Measurements from ENCODE around the gene CALML6.
"Not testable (repeated sequence)": the region's sequence is repeated elsewhere in the genome, so short reads cannot be mapped to it uniquely, and the experiment has no call there.

CALML6 gene

DNA sequence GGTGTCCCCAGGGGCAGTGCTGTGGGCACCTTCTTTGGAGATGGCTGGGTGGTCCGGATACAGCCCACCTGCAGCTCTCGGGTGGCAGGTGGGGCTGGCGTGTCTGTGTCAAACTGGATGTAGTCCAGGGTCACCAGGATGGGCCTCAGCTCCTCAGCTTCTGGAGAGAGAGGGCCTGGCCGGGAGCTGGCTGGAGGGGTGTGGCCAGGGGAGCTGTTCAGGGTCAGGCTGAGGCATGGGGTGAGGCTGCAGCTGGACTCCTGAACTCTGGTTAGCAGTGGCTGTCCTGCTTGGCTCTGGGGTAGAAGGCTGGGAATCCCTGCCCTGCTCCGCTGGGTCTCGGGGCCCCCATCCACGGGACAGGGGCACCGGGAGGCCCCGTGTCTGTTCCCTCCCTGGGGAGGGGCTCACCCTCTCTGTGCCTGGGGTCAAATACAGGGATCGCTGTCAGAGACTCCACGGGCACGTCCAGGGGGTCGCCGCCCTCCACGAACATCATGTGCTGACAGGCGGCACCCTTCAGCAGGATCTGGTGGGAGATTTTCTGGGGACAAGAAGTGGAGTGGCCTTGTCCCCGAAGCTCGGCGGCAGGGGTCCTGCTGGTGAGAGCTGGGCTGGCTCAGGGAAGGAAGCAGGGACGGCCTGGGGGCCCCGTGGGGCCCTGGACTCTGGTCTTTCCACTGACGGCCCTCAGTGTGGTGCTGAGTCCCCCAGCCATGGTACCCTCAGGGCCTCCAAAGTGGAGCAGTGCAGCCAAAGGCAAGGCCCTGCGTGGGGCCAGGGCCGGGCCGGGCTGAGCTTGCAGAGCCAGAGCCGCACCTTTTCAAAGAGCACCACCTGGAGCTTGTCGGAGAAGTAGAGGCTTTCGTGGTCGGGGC lies 8.1 kb downstream of the CALML6 start:
- Mint-ChIP-seq H3K4me3 (no peak overlapping the region), H3K36me3 (ENCODE audit: low read depth) (no peaks in the 10 kb centered on the region), H3K27me3 (no peaks in the 10 kb centered on the region), H3K9me3 (no peaks in the 10 kb centered on the region), H3K4me1 (ENCODE audit: low read depth) (peaks cover 5% of the 10 kb centered on the region), H3K27ac (no peak overlapping the region)
- DNase-seq, result no peak

DNA sequence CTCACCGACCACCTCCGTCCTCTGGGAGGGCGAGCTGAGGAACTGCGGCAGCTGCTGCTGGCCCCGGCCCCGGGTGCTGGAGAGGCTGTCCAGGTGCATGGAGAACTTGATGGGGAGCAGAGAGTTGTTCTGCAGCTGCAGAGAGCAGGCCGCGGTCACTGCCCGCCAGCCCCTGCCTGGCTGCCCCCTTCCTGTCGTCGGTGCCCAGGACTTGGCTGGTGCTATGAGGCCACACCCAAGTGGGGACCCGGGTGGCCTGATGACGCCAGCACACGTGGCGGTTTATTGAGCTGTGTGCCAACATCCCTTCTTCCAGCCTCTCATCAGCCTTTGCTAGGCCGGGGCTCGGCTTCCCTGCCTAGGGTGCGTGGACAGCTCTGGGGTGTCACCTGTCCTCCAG lies 9.3 kb downstream of the CALML6 start:
- Mint-ChIP-seq H3K4me1 (ENCODE audit: low read depth) (peaks cover 2% of the 10 kb centered on the region), H3K27me3 (no peaks in the 10 kb centered on the region), H3K27ac (no peak overlapping the region), H3K36me3 (ENCODE audit: low read depth) (no peaks in the 10 kb centered on the region), H3K9me3 (no peaks in the 10 kb centered on the region), H3K4me3 (no peak overlapping the region)
- DNase-seq, result no peak

DNA sequence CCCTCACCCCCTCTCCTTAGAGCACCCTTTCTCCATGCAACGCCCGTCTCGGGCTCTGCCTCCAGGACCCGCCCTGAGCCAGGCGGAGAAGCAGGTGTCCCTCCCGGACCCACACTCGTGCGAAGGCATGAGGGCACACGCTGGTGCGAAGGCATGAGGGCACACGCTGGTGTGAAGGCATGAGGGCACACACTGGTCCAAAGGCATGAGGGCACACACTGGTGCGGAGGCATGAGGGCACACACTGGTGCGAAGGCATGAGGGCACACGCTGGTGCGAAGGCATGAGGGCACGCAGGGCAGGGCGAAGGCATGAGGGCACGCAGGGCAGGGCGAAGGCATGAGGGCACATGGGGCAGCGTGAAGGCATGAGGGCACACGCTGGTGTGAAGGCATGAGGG lies 9.8 kb downstream of the CALML6 start:
- Mint-ChIP-seq H3K36me3 (ENCODE audit: low read depth) (no peaks in the 10 kb centered on the region), H3K4me1 (ENCODE audit: low read depth) (no peaks in the 10 kb centered on the region), H3K27me3 (no peaks in the 10 kb centered on the region), H3K9me3 (no peaks in the 10 kb centered on the region), H3K27ac (no peak overlapping the region), H3K4me3 (no peak overlapping the region)
- DNase-seq, result no peak

DNA sequence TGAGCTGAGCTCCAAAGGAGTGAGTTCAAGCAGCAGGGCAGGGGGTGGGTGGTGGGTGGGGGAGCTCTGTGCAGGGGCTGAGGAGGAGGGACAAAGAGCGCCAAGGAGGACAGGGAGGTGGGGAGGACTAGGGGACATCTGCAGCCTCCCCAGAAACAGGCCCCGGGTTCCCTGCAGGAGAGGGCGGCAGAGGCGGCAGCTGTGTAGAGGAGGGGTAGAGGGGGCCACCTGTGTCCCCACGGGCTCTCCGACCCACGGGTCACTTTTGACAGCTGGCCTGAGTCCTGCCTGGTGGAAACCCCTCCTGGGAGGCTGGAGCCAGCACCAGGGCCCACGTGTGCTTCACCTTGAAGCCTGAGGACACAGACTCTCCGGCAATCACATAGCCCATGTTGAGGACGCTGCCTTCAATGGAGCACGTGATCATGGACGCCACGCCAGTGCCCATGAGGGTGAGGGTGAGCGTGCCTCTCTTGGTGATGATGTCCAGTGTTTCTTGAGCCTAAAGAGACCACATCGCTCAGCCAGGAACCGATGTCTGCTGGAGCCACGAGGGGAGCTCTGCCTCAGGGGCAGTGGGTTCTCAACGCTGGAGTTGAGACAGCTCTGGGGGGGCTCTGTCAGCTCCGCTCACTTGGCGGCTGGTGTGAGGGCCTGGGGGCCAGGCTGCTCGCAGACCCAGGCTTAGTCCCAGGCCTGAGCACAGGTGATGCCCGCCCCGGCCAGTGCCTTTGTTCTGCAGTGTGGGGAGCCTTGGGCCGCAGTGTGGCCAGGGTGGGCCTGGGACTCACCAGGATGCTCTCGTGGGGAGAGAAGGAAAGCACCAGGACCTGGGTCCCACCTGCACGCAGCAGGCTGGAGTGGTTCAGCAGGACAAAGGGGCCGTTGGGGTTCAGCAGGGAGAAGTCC lies 10.6 kb downstream of the CALML6 start:
- no peaks in the 10 kb centered on the region for H3K36me3 Mint-ChIP-seq (ENCODE audit: low read depth)
- no peak for DNase-seq
- H3K27me3 Mint-ChIP-seq, result no peaks in the 10 kb centered on the region
- no peaks in the 10 kb centered on the region for H3K4me1 Mint-ChIP-seq (ENCODE audit: low read depth)
- H3K27ac Mint-ChIP-seq, result no peak overlapping the region
- H3K9me3 Mint-ChIP-seq, result no peaks in the 10 kb centered on the region
- no peak overlapping the region for H3K4me3 Mint-ChIP-seq

DNA sequence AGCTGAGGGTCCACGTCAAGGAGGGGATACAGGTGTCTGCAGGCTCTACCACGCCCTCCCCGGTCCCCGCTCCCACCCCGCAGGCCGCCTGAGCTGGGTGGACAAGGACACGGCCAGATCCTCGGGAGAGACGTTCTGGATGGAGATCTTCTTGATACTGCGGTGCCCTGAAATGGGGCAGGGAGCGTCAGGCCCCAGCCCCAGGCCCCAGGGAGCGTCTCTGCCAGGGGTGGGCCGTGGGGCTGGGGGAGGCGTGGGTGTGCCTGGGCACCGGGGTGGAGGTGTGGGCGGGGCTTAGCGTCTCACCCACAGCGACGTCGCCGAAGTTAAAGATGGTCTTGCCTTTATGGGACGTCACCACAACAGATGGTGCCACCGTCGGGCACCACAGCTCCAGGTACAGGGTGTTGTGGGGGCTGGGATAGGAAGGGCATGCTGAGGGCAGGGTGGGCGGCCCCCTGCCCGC lies 11.3 kb downstream of the CALML6 start:
- Mint-ChIP-seq H3K27ac (no peak overlapping the region), H3K9me3 (no peaks in the 10 kb centered on the region), H3K4me1 (ENCODE audit: low read depth) (no peaks in the 10 kb centered on the region), H3K4me3 (no peak overlapping the region), H3K27me3 (no peaks in the 10 kb centered on the region), H3K36me3 (ENCODE audit: low read depth) (no peaks in the 10 kb centered on the region)
- DNase-seq, result no peak

DNA sequence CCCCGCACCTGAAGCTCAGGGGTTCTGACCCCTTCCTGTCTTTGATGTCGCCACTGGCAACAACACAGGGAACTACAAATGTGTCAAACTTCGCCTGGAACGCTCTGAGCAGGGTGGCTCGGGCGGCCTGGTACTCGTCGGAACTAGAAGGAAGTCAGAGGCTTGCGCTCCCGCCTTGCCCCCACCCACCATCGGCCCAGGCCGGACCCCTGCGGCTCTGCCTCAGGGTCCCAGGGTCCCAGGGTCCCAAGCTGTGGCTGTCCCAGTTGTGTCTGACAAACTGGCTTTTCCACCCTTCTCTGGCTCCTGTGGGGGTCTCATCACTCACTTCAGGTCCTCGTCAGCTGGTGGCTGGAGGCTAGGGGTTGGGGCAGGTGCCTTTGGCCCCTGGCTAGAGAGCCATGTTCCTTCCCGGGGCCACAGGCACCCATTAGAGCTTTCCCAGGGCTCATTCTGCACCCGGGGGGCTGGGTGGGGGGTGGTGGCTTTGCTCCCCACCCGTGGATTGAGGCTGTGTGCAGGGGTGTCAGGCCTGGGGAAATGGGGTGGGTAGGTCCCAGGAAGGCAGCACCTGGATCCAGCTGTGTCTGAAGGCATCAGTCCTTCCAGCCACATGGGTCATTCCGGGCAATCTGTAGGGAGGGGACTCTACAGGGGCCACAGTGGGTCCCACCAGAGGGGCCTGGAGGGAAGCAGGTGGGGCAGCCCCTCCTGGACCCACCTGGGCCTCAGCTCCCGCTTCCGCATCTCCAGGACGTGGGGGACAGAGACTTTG lies 12.0 kb downstream of the CALML6 start:
- no peak overlapping the region for H3K27ac Mint-ChIP-seq
- no peaks in the 10 kb centered on the region for H3K4me1 Mint-ChIP-seq (ENCODE audit: low read depth)
- DNase-seq, result no peak
- H3K27me3 Mint-ChIP-seq, result no peaks in the 10 kb centered on the region
- no peak overlapping the region for H3K4me3 Mint-ChIP-seq
- no peaks in the 10 kb centered on the region for H3K9me3 Mint-ChIP-seq
- no peaks in the 10 kb centered on the region for H3K36me3 Mint-ChIP-seq (ENCODE audit: low read depth)

DNA sequence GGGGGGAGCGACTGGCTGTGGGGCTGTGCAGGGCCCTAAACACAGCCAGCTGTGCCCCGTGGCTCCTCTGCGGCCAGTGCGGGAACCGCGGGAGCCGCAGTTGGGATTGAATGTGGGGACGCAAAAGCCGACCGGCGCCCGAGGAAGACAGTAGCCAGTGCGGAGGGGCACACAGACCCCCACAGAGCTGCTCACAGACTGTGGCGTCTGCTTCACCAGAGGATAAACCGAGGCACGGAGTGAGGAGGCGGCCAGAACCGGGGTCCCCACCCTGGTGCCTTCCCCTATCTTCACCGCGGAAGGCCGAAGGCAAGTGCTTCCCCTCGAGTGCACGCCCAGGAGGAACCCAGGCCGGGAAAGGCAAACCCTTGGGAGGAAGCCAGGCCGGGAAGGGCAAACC lies 12.7 kb downstream of the CALML6 start:
- no peak for DNase-seq
- Mint-ChIP-seq H3K27ac (no peak overlapping the region), H3K4me1 (ENCODE audit: low read depth) (no peaks in the 10 kb centered on the region), H3K36me3 (ENCODE audit: low read depth) (no peaks in the 10 kb centered on the region), H3K9me3 (no peaks in the 10 kb centered on the region), H3K4me3 (no peak overlapping the region), H3K27me3 (no peaks in the 10 kb centered on the region)

DNA sequence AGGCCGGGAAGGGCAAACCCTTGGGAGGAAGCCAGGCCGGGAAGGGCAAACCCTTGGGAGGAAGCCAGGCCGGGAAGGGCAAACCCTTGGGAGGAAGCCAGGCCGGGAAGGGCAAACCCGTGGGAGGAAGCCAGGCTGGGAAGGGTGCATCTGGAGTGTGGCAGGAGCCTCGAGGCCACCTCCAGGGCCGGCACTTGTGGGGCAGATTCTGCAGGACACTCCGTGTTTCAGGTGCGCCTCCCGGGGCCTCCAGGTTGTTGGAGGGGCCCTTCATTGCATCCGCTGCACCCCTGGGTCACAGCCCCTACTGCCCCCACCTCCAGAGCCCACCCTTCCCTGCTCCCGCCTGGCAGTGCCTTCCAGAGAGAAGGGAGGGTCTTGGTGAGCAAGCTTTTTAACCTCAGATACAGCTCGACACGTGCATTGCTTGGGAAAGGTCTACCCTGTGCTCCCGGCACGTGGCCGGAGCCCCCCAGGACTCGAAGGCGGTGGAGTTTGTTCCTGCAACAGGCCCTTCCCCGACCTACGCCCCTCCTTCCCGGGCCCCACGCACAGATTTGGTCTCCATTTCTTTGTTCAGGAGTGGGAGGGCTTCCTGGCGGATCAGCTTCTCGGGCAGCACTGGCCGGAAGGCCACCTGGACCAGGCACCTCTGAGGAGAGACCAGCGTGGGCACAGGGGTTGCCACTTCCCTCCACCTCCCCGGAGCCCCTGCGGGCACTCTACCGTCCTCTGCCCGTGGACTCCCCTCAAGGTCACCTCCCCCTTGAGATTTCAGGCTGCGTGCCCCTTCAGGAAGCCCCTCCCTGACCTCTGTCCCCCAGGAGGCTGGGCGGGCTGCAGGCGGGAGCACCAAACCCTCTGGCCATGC lies 13.4 kb downstream of the CALML6 start:
- no peaks in the 10 kb centered on the region for H3K9me3 Mint-ChIP-seq
- no peak for DNase-seq
- H3K4me1 Mint-ChIP-seq (ENCODE audit: low read depth), result no peaks in the 10 kb centered on the region
- H3K27ac Mint-ChIP-seq, result no peak overlapping the region
- no peak overlapping the region for H3K4me3 Mint-ChIP-seq
- no peaks in the 10 kb centered on the region for H3K27me3 Mint-ChIP-seq
- no peaks in the 10 kb centered on the region for H3K36me3 Mint-ChIP-seq (ENCODE audit: low read depth)

DNA sequence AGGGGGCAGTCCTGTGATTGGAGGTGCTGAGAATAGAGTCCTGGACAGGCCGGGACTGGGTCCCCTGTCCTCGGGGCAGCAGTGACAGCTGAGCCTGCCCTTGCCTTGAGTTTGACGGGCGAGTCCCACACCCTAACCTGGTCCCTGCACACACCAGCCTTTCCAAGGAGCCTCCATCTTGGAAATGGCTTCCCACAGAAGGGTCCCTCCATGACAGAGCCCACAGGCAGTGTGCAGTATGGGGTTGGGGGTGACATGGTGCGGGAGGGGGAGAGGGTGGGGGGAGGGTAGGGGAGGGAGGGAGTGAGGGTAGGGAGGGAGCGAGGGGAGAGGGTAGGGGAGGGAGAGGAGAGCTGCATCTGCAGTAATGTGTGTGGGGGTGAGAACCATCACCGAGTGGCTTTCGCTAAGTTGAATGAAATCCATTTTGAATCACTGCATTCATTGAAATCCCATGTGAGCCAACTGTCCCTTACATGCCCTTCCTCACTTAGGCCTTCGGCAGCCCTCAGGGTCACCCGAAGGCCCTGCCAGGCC lies 14.1 kb downstream of the CALML6 start:
- Mint-ChIP-seq H3K4me3 (no peak overlapping the region), H3K4me1 (ENCODE audit: low read depth) (no peaks in the 10 kb centered on the region), H3K9me3 (peaks cover under 1% of the 10 kb centered on the region), H3K27ac (no peak overlapping the region), H3K36me3 (ENCODE audit: low read depth) (no peaks in the 10 kb centered on the region), H3K27me3 (no peaks in the 10 kb centered on the region)
- DNase-seq, result no peak

DNA sequence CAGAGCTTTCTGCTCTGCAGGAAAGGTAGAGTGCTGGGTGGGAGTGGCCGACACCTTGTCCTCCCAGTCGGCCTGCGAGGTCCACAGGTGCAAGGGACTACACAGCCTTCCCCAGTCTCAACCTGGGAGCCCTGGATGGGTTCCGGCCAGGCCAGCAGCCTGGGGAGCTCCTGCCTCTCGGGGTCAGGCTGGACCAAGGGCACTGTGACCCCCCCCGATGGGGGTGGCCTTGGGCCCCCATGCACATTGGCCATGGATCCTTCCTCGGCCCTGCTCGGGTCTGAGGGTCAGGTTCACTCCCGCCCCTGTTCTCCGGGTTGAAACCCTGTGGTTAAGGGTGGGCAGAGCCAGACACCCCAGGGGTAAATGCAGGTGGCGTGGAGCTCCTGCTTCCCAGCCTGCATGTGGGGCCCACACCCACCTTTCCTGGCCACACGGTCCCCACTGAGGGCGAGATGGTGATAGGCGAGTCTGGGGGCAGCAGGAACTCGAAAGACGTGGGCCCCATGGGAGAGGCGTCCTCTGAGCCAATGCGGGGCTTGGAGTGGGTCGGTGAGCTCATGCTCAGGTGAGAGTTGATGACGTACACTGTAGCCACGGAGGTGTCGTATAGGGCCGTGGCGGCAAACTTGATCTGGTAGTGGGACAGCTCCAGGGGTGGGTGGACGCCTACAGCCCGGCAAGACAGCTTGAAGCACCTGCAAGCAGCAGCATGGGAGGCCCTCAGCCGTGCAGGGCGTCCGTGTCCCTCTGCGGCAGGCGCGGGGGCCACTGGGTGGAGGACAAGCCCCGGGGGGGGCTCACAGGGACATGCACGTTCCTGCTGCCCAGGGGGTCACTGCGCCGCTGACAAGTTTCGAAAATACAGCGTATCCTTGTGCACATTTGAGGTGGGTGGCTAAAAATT lies 14.8 kb downstream of the CALML6 start:
- H3K27me3 Mint-ChIP-seq, result no peaks in the 10 kb centered on the region
- H3K4me3 Mint-ChIP-seq, result no peak overlapping the region
- no peak for DNase-seq
- H3K9me3 Mint-ChIP-seq, result peaks cover 3% of the 10 kb centered on the region
- H3K27ac Mint-ChIP-seq, result no peak overlapping the region
- no peaks in the 10 kb centered on the region for H3K36me3 Mint-ChIP-seq (ENCODE audit: low read depth)
- no peaks in the 10 kb centered on the region for H3K4me1 Mint-ChIP-seq (ENCODE audit: low read depth)

DNA sequence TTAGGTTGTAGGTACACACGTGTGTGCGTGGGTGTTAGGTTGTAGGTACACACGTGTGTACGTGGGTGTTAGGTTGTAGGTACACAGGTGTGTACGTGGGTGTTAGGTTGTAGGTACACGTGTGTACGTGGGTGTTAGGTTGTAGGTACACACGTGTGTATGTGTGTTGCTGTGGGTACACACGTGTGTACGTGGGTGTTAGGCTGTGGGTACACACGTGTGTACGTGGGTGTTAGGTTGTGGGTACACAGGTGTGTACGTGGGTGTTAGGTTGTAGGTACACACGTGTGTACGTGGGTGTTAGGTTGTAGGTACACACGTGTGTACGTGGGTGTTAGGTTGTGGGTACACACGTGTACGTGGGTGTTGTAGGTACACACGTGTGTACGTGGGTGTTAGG lies 19.8 kb downstream of the CALML6 start:
- not testable (repeated sequence) for H3K36me3 Mint-ChIP-seq (ENCODE audit: low read depth); H3K27me3 Mint-ChIP-seq; DNase-seq; H3K4me3 Mint-ChIP-seq; H3K27ac Mint-ChIP-seq; H3K4me1 Mint-ChIP-seq (ENCODE audit: low read depth); H3K9me3 Mint-ChIP-seq

DNA sequence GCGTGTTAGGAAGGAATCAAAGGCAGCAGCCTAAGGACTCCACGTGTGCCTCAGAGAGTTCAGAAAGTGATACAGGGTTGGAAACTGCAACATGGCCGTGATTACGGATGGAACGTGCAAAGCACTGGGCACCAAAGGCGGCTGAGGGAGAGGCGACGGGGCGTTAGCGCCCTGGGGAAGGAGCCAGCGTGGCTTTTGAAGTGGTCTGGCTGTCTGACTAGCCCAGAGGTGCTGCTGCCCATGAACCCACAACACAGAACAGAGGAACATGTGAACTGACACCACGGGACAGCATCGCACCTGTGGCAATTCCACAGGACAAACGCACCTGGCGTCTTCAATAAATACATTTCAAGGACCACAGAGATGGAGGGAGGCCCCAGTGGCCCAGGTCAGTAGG lies 22.0 kb downstream of the CALML6 start:
- Mint-ChIP-seq H3K9me3 (peaks cover 3% of the 10 kb centered on the region), H3K27ac (no peak overlapping the region), H3K4me3 (no peak overlapping the region), H3K4me1 (ENCODE audit: low read depth) (no peaks in the 10 kb centered on the region), H3K27me3 (peaks cover 4% of the 10 kb centered on the region), H3K36me3 (ENCODE audit: low read depth) (no peaks in the 10 kb centered on the region)
- DNase-seq, result no peak
